ENCODE results near the gene MAP2K1. TPM values are rescaled to one million over a fixed set of nuclear protein-coding genes. Genes with fewer than 3 reads are reported as not detected.

Gene MAP2K1
- total and polyA plus RNA-seq, 9 of the 15 experiments (the other 6 are each of a cell fraction or from before 2014, with no cell fraction given), result 7.5 to 58.3 (median 30.0) TPM

- no peak for TF ChIP-seq CBFB (CRISPR knock-in tag; IDR thresholded peaks at IDR 0.05)
- no peak; the same call in 1 of the 2 replicates for TF ChIP-seq TRIM25 (IDR thresholded peaks at IDR 0.05; ENCODE audit: borderline replicate concordance)
- peak in 1 of 2 experiments; percentile 27; a peak in 1 of 4 replicates for TF ChIP-seq SIX5 (IDR thresholded peaks at IDR 0.05; ENCODE audit: borderline replicate concordance in 1 of 2, insufficient read depth in 1 of 2, low read depth in 1 of 2, low read length in 2 of 2)
- TF ChIP-seq FOXA1 (IDR thresholded peaks at IDR 0.05; ENCODE audit: borderline replicate concordance), result no peak
- TF ChIP-seq CHD4 (IDR thresholded peaks at IDR 0.05; ENCODE audit: insufficient read depth, insufficient replicate concordance, low read depth, low read length, poor library complexity, severe bottlenecking), result no peak
- TF ChIP-seq RBM14 (IDR thresholded peaks at IDR 0.05; ENCODE audit: borderline replicate concordance, insufficient read depth, low read depth, low read length), result 0 out of 2 replicates have a peak, but pooled peaks have one; percentile 60
- no peak; the same call in 1 of the 2 replicates for TF ChIP-seq ZNF316 (IDR thresholded peaks at IDR 0.05)
- TF ChIP-seq BRF2 (IDR thresholded peaks at IDR 0.05; ENCODE audit: borderline replicate concordance, insufficient read depth, insufficient read length), result no peak
- 0 out of 2 replicates have a peak, but pooled peaks have one; percentile 14 for TF ChIP-seq HDGF (IDR thresholded peaks at IDR 0.05)
- no peak for TF ChIP-seq UBTF (IDR thresholded peaks at IDR 0.05; ENCODE audit: borderline replicate concordance in 1 of 2, low read depth in 2 of 2, low read length in 2 of 2)
- peak; percentile 82 for TF ChIP-seq ZNF253 (CRISPR knock-in tag; conservative IDR thresholded peaks at IDR 0.05)
- peak; percentile 48 for TF ChIP-seq HDAC3 (IDR thresholded peaks at IDR 0.05; ENCODE audit: borderline replicate concordance, partially characterized antibody)
- TF ChIP-seq ZNF830 (CRISPR knock-in tag; IDR thresholded peaks at IDR 0.05), result no peak; the same call in 1 of the 2 replicates
- TF ChIP-seq SAP30 (IDR thresholded peaks at IDR 0.05; ENCODE audit: borderline replicate concordance, insufficient read depth, low read depth, low read length, poor library complexity, severe bottlenecking), result peak; percentile 98
- TF ChIP-seq POLR2B (IDR thresholded peaks at IDR 0.05; ENCODE audit: low read depth, partially characterized antibody), result peak; percentile 78
- TF ChIP-seq CREM (IDR thresholded peaks at IDR 0.05; ENCODE audit: low read depth), result peak; percentile 99
- TF ChIP-seq BRD4 (IDR thresholded peaks at IDR 0.05), result peak; percentile 87
- TF ChIP-seq POLR2H (tag; IDR thresholded peaks at IDR 0.05; ENCODE audit: low read depth), result peak; percentile 88
- no peak for TF ChIP-seq ZNF146 (CRISPR knock-in tag; IDR thresholded peaks at IDR 0.05; ENCODE audit: unreplicated experiment)
- TF ChIP-seq ETS2 (tag; IDR thresholded peaks at IDR 0.05; ENCODE audit: borderline replicate concordance, poor library complexity, severe bottlenecking), result no peak
Measured at GRCh38 chr15:66497502-66498455, 111.1 kb downstream of the MAP2K1 start, which contains the start of gene SNAPC5 (continued).
